HEK293 (cell line): ENCODE data around the gene FUT6.
"Not testable (repeated sequence)": the region's sequence is repeated elsewhere in the genome, so short reads cannot be mapped to it uniquely, and the experiment has no call there.

ENCODE experiments used
- CTCF ChIP-seq: fragments of 450-650 bp; formaldehyde crosslinking; IDR thresholded peaks from 2 replicates; pipeline ENCODE4 v1.5.1; 2016; ENCODE audit warnings: missing biosample characterization, missing genetic modification characterization
- FEZF1 ChIP-seq: fragments of 450-650 bp; formaldehyde crosslinking; IDR thresholded peaks from 2 replicates; pipeline ENCODE4 v1.5.1; 2016; ENCODE audit warnings: missing biosample characterization, missing genetic modification characterization
- INSM2 ChIP-seq: fragments of 450-650 bp; formaldehyde crosslinking; IDR thresholded peaks from 2 replicates; pipeline ENCODE4 v1.5.1; 2016; ENCODE audit warnings: missing biosample characterization, missing genetic modification characterization
- PATZ1 ChIP-seq: fragments of 450-650 bp; formaldehyde crosslinking; IDR thresholded peaks from 2 replicates; pipeline ENCODE4 v1.5.1; 2016; ENCODE audit warnings: missing biosample characterization, missing genetic modification characterization
- ZNF2 ChIP-seq: fragments of 450-650 bp; formaldehyde crosslinking; IDR thresholded peaks from 2 replicates; pipeline ENCODE4 v1.5.1; 2016; ENCODE audit warnings: missing biosample characterization, missing genetic modification characterization
- ZNF223 ChIP-seq: fragments of 450-650 bp; formaldehyde crosslinking; IDR thresholded peaks from 2 replicates; pipeline ENCODE4 v1.5.1; 2016; ENCODE audit warnings: missing biosample characterization, missing genetic modification characterization
- ZNF324 ChIP-seq: fragments of 450-650 bp; formaldehyde crosslinking; IDR thresholded peaks from 2 replicates; pipeline ENCODE4 v1.5.1; 2016; ENCODE audit warnings: missing biosample characterization, missing genetic modification characterization
- ZNF416 ChIP-seq: fragments of 450-650 bp; formaldehyde crosslinking; IDR thresholded peaks from 2 replicates; pipeline ENCODE4 v1.5.1; 2016; ENCODE audit warnings: missing biosample characterization, missing genetic modification characterization
- ZNF48 ChIP-seq: fragments of 450-650 bp; formaldehyde crosslinking; IDR thresholded peaks from 2 replicates; pipeline ENCODE4 v1.5.1; 2016; ENCODE audit warnings: missing biosample characterization, missing genetic modification characterization
- ZNF514 ChIP-seq: fragments of 450-650 bp; formaldehyde crosslinking; IDR thresholded peaks from 2 replicates; pipeline ENCODE4 v1.5.1; 2016; ENCODE audit warnings: missing biosample characterization, missing genetic modification characterization
- ZNF639 ChIP-seq: fragments of 450-650 bp; formaldehyde crosslinking; IDR thresholded peaks from 2 replicates; pipeline ENCODE4 v1.5.1; 2016; ENCODE audit warnings: missing biosample characterization, missing genetic modification characterization
- TF ChIP-seq, protein P1 (sequence below): fragments of 450-650 bp; IDR thresholded peaks from 2 replicates; pipeline ENCODE4 v1.5.1; 2018; ENCODE audit warnings: missing biosample characterization, mild to moderate bottlenecking, missing genetic modification characterization
- TF ChIP-seq, protein P2 (sequence below): fragments of 450-650 bp; formaldehyde crosslinking; IDR thresholded peaks from 2 replicates; pipeline ENCODE4 v1.5.1; 2017; ENCODE audit warnings: missing biosample characterization, missing genetic modification characterization

DNA sequence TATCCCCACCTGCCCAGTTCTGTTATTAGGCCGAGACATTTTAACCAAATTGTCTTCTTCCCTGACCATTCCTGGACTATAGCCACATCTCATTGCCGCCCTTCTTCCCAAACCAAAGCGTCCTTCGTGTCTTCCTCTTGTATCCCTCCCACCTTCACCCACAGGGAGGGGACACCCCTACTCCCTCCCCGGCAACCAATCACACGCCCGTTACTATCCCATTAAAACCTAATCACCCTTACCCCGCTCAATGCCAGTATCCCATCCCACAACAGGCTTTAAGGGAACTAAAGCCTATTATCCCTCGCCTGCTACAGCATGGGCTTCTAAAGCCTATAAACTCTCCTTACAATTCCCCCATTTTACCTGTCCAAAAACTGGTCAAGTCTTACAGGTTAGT, 15.6 kb upstream of the FUT6 start:
- TF ChIP-seq, protein P1, sequence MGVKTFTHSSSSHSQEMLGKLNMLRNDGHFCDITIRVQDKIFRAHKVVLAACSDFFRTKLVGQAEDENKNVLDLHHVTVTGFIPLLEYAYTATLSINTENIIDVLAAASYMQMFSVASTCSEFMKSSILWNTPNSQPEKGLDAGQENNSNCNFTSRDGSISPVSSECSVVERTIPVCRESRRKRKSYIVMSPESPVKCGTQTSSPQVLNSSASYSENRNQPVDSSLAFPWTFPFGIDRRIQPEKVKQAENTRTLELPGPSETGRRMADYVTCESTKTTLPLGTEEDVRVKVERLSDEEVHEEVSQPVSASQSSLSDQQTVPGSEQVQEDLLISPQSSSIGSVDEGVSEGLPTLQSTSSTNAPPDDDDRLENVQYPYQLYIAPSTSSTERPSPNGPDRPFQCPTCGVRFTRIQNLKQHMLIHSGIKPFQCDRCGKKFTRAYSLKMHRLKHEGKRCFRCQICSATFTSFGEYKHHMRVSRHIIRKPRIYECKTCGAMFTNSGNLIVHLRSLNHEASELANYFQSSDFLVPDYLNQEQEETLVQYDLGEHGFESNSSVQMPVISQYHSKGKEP (tag by site-specific recombination), result not testable (repeated sequence)
- TF ChIP-seq CTCF; ZNF223 (tag by site-specific recombination); ZNF416; ZNF324 (tag by site-specific recombination); FEZF1 (tag by site-specific recombination); ZNF639 (tag by site-specific recombination); ZNF48 (tag by site-specific recombination); ZNF514 (tag by site-specific recombination); PATZ1 (tag by site-specific recombination); ZNF2 (tag by site-specific recombination); INSM2: not testable (repeated sequence)
- TF ChIP-seq, protein P2, sequence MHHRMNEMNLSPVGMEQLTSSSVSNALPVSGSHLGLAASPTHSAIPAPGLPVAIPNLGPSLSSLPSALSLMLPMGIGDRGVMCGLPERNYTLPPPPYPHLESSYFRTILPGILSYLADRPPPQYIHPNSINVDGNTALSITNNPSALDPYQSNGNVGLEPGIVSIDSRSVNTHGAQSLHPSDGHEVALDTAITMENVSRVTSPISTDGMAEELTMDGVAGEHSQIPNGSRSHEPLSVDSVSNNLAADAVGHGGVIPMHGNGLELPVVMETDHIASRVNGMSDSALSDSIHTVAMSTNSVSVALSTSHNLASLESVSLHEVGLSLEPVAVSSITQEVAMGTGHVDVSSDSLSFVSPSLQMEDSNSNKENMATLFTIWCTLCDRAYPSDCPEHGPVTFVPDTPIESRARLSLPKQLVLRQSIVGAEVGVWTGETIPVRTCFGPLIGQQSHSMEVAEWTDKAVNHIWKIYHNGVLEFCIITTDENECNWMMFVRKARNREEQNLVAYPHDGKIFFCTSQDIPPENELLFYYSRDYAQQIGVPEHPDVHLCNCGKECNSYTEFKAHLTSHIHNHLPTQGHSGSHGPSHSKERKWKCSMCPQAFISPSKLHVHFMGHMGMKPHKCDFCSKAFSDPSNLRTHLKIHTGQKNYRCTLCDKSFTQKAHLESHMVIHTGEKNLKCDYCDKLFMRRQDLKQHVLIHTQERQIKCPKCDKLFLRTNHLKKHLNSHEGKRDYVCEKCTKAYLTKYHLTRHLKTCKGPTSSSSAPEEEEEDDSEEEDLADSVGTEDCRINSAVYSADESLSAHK, result not testable (repeated sequence)
